Testis (tissue), 2 donors: ENCODE data around the gene TEX13A.

Experiments used
- POLR2A ChIP-seq: fragments of 450-650 bp; IDR thresholded peaks from one replicate; pipeline ENCODE4 v1.6.1; 2017; ENCODE audit warnings: antibody characterized with exemption, mild to moderate bottlenecking, moderate library complexity
- TF ChIP-seq, protein P1 (sequence below), 3 experiments: fragments of 450-650 bp in 2 of 3; fragments of 200-600 bp in 1 of 3; sonication (generic) in 1 of 3; IDR thresholded peaks; one replicate each; pipeline ENCODE4 v1.5.1; 2016 to 2019; ENCODE audit warnings: antibody characterized with exemption in 3 of 3, mild to moderate bottlenecking in 2 of 3, moderate library complexity in 1 of 3

- TF ChIP-seq, protein P1, sequence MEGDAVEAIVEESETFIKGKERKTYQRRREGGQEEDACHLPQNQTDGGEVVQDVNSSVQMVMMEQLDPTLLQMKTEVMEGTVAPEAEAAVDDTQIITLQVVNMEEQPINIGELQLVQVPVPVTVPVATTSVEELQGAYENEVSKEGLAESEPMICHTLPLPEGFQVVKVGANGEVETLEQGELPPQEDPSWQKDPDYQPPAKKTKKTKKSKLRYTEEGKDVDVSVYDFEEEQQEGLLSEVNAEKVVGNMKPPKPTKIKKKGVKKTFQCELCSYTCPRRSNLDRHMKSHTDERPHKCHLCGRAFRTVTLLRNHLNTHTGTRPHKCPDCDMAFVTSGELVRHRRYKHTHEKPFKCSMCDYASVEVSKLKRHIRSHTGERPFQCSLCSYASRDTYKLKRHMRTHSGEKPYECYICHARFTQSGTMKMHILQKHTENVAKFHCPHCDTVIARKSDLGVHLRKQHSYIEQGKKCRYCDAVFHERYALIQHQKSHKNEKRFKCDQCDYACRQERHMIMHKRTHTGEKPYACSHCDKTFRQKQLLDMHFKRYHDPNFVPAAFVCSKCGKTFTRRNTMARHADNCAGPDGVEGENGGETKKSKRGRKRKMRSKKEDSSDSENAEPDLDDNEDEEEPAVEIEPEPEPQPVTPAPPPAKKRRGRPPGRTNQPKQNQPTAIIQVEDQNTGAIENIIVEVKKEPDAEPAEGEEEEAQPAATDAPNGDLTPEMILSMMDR (IDR thresholded peaks at IDR 0.05) = no peak
- TF ChIP-seq POLR2A = no peak
These were observed 10.2 kb downstream of the TEX13A start for GRCh38 chrX:105210258-105210657.
